Effector memory CD4-positive, alpha-beta T cell (primary cell): ENCODE measurements around the gene HORMAD2.

Experiments used
- DNase-seq, 3 donors: peaks; one replicate each; pipeline ENCODE4 v3.0.0-alpha.2; 2020
- H3K27ac ChIP-seq: 2 replicates; pipeline ENCODE4 v1.7.0; 2013; ENCODE audit warnings: mild to moderate bottlenecking, low read length, moderate library complexity; ENCODE audit not compliant: insufficient read depth, poor library complexity, severe bottlenecking
- H3K27me3 ChIP-seq: replicated peaks from 2 replicates; pipeline ENCODE4 v1.7.0; 2013; ENCODE audit warnings: mild to moderate bottlenecking, low read length; ENCODE audit not compliant: insufficient read depth, control insufficient read depth, poor library complexity, severe bottlenecking
- H3K36me3 ChIP-seq: 2 replicates; pipeline ENCODE4 v1.7.0; 2013; ENCODE audit warnings: mild to moderate bottlenecking, low read length, moderate library complexity; ENCODE audit not compliant: control insufficient read depth, insufficient read depth
- H3K4me1 ChIP-seq: 2 replicates; pipeline ENCODE4 v1.7.0; 2013; ENCODE audit warnings: low read length, mild to moderate bottlenecking; ENCODE audit not compliant: control insufficient read depth, insufficient read depth, poor library complexity, severe bottlenecking
- H3K4me3 ChIP-seq: 2 replicates; pipeline ENCODE4 v1.7.0; 2013; ENCODE audit warnings: low read length, low read depth, mild to moderate bottlenecking; ENCODE audit not compliant: insufficient read depth, poor library complexity, severe bottlenecking
- H3K9me3 ChIP-seq: 2 replicates; pipeline ENCODE4 v1.7.0; 2013; ENCODE audit warnings: mild to moderate bottlenecking, low read length, moderate library complexity; ENCODE audit not compliant: control insufficient read depth

The HORMAD2 gene

DNA sequence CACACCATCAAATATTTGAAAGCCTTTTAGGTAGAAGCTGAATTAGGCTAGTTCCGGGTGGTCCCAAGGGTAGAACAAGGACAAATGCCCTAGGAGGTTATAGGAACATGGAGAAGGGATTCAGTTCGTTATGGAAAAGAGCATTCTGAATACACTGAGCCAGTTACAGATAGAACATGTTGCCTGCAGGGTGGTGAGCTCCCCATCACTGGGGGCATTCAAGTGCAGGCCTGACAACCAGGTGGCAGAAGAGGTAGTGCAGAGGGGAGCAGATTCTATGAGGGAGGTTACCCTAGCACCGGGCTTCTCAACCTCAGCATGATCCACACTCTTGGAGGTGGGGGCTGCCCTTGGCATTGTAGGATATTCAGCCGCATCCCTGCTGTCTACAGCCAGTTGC lies 142.1 kb downstream of the HORMAD2 start:
- Histone ChIP-seq H3K9me3 (no peaks in the 10 kb centered on the region), H3K4me3 (no peak overlapping the region), H3K27ac (no peak overlapping the region), H3K36me3 (no peaks in the 10 kb centered on the region), H3K4me1 (peaks cover 30% of the 10 kb centered on the region), H3K27me3 (no peaks in the 10 kb centered on the region)
- DNase-seq, result no peak

DNA sequence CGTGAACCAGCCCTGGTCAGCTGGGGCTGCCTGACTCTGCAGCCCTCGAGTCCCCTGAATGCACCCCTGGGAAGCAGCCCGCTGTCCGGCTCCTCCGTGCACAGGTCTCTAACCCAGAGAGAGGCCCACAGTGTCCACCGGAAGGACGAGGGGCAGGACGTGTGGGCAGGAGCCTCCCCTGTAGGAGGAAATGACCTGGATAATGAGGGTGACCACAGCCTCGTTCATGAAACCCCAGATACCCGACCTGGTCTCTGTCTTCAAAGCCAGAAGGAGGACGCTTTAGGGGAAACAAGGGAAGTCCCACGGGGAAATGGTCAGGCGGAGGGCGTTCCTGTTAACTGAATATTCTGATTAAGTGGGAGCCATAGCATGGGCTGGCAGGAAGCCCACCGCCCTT lies 143.0 kb downstream of the HORMAD2 start:
- no peak overlapping the region for H3K27ac ChIP-seq
- H3K4me1 ChIP-seq, result peaks cover 30% of the 10 kb centered on the region
- no peaks in the 10 kb centered on the region for H3K9me3 ChIP-seq
- H3K36me3 ChIP-seq, result no peaks in the 10 kb centered on the region
- no peak overlapping the region for H3K4me3 ChIP-seq
- DNase-seq, result no peak
- no peaks in the 10 kb centered on the region for H3K27me3 ChIP-seq

DNA sequence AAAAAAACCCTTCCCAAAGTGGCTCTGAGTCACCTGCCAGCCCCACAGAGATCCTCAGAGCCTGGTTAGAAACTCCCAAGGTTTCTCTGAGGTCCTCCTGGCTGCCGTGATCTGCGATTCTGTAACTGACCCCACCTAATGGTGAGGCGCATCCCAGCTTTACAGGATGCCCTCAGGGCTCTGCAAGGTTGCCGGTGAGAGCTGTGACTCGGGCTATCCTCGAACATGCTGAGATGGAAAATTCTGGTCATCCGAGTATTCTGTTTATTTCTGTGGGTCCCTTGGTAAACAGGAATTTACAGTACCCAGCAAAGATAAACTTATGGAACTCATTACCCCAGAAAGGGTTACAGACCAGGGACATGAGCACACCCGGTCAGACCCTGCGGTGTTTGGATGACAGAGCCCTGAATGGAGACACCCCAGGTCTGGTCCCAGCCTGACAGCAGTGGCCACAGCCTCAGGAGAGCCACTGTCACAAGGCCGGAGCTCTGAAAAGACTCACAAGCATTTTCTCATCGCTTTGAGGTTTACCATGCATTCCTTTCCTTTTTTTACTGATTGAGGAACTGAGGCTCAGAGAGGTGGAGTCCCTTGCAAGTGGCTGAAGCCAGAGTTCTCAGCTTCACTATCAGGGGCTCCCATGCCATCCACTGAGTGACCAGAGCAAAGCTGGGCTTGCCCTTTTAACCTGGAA lies 144.0 kb downstream of the HORMAD2 start:
- Histone ChIP-seq H3K27me3 (no peaks in the 10 kb centered on the region), H3K4me1 (peaks cover 28% of the 10 kb centered on the region), H3K27ac (no peak overlapping the region), H3K4me3 (no peak overlapping the region), H3K36me3 (no peaks in the 10 kb centered on the region), H3K9me3 (no peaks in the 10 kb centered on the region)
- DNase-seq, result no peak

DNA sequence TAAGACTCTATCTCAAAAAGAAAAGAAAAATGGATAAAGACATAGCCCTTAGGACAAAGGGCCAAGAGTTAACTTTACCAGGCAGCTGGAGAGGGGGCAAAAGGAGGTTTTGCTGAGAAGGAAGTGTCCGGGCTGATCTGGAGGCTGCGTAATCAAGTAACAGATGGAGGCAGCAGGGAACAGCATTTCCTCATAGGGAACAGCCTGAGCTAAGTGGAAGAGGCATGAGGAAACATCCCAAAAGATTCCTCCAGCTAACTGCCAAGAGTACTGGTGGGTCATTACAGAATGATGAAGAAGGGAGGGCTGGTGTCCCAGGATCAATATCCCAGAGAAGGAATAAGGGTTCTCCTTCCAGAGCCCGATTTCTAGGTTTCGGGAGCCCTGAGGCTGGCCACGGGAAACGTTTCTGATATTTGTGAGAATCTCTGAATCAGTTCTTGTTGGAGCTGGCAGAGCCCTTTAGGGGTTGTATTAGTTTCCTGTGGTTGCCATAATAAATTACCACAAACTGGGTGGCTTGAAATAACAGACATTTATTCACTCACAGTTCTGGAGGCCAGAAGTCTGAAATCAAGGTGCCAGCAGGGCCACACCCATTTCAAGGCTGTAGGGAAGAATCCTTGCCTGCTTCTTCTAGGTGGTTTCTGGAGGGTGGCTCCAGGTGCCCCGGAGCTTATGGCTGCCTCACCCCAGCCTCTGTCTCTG lies 145.1 kb downstream of the HORMAD2 start:
- no peak overlapping the region for H3K4me3 ChIP-seq
- peaks cover 17% of the 10 kb centered on the region for H3K4me1 ChIP-seq
- no peak overlapping the region for H3K27ac ChIP-seq
- no peaks in the 10 kb centered on the region for H3K27me3 ChIP-seq
- H3K9me3 ChIP-seq, result no peaks in the 10 kb centered on the region
- H3K36me3 ChIP-seq, result no peaks in the 10 kb centered on the region
- no peak for DNase-seq

DNA sequence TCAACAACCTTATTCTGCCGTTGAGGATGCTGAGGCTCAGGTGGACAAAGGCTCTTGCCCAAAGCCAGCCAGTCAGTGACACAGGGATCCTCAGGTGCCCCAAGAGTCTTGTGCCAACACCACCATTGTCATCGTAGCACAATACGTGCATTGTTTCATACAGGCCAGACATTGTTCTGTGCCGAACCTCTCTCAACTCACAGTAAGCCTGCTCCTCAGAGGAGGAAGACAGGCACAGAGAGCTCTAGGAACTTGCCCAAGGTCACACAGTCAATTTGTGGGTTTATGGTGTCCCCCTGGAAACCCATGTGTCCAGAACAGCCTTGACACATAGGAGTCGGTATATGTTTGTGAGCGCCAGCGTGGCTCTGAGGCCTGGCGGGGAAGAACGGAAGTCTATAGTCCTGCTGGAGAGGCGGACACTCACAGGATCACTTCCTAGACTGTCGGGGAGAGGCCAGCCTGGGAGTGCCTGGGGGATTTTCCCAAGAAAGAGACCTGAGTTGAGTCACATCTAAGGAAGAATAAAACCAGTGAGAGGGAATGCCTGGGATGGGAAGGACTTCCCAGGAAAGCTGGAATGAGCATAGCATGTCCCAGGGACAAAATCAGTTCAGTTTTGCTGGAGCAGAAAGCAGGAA lies 146.0 kb downstream of the HORMAD2 start:
- no peak overlapping the region for H3K4me3 ChIP-seq
- H3K36me3 ChIP-seq, result no peaks in the 10 kb centered on the region
- no peaks in the 10 kb centered on the region for H3K27me3 ChIP-seq
- peaks cover 8% of the 10 kb centered on the region for H3K4me1 ChIP-seq
- H3K9me3 ChIP-seq, result no peaks in the 10 kb centered on the region
- no peak for DNase-seq
- no peak overlapping the region for H3K27ac ChIP-seq
